D341Med (cell line): ENCODE results near the gene CPTP.

Experiments
- DNase-seq: peaks from one replicate; pipeline ENCODE4 v3.0.0; 2012; ENCODE audit warnings: low spot score

The CPTP gene

GRCh38 chr1:1351511-1352427 lies 27.2 kb downstream of the CPTP start:
- DNase-seq: no peak

DNA sequence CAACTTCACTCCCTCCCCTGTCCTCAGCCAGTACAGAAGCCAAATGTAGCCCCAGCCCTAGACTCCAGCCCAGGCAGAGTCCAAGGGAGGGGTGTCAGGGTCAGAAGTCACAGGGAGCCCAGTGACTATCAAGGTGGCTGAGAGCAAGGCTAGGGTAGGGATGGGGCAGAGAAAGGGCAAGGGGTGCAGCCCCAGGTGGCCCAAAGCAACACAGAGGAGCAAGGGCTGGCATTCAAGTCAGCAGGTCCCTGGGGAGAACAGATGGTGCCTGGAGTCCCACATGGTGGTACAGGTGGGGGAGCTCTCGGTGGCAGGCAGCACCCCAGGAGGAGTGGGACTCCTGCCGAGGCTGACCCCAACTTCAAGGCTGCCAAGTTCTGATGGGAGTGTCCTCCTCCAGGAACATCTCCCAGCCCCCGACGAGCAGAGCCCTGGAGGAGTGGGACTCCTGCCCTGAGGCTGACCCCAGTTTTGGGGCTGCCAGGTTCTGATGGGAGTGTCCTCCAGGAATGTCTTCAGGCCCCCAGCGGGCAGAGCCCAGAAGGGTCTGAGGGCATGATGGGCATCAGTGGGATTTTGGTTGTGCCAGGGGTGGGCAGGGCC lies 28.3 kb downstream of the CPTP start:
- DNase-seq: no peak

DNA sequence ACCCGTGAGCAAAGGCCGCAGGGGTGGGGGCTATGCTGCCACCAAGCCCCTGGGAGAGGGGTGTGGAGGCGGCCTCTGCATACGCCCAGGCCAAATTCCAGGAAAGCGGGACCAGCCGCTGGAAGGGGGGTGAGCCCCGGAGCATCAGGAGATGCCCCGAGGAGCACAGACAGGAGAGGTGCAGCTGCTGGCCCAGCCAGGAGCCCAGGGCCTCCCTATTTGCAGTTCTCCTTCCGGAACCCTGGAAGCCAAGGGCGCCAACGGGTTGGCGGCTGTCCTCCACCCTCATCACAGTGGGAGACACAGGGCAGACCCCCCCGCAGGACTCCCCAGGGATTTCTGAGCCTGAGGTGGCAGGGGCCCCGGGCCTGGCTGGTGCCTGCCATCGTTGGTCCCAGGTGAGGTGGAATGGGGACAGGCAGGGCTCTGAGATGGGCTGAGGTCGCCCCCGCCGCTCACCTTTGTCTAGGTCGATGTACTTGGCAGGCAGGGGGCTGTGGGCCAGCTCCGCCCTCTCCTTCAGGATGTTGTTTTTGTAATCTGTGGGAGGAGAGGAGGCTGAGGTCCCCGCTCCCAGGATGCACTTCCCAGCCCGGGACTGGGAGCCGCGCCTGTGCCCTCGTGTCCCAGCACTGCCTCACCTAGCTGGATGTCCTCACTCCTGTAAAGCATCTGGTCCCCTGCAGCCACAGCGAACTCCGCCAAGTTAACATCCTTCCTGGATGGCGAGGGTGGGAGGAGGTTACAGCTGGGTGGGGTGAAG lies 29.0 kb downstream of the CPTP start:
- DNase-seq: no peak

DNA sequence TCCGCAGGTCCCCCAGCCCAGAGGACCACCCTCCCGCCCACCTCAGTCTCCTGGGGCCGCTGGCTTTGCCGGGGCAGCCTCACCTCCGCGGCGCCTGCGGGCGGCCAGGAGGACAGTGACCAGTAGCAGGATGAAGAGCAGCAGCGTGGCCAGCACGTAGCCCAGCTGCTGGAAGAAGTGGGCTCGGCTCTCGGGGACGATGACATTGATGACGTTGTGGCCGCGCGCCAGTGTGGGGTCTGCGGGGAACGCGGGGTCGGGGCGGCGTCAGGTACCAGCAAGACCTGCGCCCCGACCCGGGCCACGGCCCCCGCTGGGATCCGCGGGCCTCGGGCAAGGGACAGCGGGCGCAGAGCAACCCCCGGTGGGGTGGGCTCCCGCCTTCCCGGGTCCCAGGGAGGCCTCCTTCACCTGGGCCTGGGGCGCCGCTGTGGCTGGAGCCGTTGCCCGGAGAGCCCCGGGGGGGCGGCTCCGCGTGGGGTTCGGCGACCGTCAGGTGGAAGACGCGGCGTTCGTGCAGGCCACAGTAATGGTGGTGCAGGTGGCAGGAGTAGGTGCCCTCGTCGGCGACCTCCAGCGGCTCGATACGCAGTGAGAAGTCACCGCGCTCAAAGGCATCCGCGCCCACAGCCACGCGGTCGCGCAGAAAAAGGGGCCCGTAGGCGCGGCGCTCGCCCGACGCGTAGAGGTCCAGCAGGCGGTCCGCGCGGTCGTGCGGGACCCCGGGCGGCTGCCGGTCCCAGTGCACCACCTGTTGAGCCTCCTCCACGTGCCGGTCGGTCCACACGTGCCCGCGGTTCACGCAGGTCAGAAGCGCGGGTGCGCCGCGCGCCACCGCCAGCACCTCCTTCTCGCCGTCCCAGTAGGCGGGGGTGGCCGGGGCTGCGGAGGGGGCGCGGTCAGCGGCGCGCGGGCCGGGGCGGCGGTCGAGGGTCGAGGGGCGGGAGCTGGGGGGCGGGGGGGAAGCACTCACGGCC lies 30.0 kb downstream of the CPTP start:
- no peak for DNase-seq

DNA sequence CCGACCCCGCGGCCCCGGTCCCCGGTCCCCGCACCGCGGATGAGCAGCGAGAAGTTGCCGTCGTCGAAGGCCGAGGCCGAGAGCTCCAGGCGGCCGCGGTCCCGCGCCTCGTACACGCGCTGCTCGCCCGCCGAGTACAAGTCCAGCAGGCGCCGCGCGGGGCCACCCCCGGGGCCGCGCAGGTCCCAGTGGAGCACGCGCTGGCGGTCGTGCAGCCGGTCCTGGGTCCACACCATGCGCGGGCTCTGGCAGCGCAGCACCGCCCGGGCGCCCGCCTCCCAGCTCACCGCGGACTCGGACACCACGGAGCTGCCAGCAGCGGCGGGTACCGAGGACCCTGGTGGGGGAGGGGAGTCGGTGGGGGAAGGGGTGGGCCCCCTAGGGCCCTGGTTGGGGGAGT lies 30.8 kb downstream of the CPTP start:
- peak; percentile 72 for DNase-seq

- DNase-seq: no peak
Observed at GRCh38 chr1:1356166-1356795, 31.7 kb downstream of the CPTP start.

- no peak for DNase-seq
Observed at GRCh38 chr1:1356796-1357401, 32.3 kb downstream of the CPTP start.

GRCh38 chr1:1357871-1358432 lies 33.4 kb downstream of the CPTP start:
- DNase-seq: no peak

GRCh38 chr1:1358433-1359271 lies 34.0 kb downstream of the CPTP start, which contains the start of gene MXRA8:
Gene MXRA8 (minus strand): TSS chr1:1358555. CDS start chr1:1358504, 51 bp downstream.
- DNase-seq: no peak

- no peak for DNase-seq
Observed at GRCh38 chr1:1359308-1359663, 34.7 kb downstream of the CPTP start.

DNA sequence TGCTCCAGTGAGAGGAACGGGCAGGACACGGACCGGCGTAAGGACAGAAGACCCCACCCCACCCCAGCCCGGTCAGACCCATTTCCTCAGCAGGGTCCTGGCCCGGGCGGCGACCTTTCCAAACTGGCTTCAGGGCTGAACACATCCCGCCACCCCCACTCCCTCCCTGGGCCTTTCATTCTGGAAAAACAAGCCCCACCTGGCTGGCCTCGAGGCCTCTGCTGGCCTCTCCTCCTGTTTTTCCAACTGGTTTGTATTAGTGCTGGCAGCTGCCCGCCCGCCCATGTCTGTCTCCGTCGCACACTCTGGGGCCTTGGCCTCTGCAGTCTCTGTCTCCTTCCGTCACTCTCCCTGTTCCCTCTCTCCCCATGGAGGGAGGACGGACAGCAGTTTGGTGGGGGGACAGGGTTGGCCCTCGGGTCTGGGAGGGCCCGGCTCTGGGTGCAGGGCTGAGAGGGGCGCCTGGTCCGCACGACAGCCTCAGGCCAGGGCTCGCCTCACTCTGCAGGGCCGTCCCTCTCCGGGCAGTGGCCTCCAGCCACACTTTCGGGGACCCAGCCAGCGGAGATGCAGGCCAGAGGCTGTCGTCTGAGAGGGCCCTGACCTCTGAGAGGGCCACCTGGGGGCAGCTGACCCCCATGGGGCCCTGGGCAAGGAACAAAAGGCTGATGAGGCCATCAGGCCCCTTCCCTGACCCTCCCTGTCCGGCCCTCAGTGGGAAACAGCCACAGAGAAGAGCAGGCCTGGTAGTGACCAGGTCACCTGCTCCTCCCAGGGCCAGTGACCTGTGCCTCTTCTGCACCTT lies 35.3 kb downstream of the CPTP start:
- DNase-seq: no peak

- DNase-seq: no peak
Observed at GRCh38 chr1:1360506-1361169, 36.0 kb downstream of the CPTP start.

DNA sequence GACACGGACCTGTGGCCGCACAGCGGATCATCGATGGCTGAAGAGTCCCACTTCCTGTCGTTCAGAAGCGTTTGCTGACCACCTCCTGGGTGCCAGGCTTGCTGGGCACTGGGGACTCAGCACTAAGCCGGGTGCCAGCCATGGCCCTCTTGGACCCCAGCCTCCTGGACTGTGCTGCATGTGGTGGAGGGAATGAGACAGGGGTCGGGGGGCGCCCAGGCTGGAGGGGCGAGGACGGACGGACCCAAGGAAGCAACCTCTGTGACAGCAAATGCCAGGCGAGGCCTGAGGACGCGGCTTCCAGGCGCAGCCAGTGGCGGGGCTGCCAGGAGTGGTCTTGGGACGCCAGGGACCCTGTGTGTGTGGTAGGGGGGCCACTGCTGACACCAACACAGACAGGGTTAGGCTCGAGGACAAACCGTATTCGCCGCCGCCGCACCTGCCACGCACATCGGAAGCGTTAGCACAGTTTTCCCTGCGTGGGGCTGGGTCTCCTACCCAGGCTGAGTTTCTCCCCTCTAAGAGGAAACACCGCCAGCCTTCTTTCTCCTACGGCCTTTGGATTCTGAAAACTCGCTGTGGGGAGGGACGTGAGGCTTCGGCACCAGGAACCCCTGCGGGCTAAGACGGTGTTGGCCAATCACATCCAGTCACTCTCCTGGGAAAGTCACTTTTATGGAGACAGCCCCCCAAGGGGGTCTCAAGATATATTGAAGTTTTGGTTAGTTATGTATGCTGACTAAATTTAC lies 36.8 kb downstream of the CPTP start:
- no peak for DNase-seq

GRCh38 chr1:1361982-1362423 lies 37.4 kb downstream of the CPTP start:
- DNase-seq: no peak

GRCh38 chr1:1364266-1364665 lies 39.7 kb downstream of the CPTP start:
- no peak for DNase-seq

DNA sequence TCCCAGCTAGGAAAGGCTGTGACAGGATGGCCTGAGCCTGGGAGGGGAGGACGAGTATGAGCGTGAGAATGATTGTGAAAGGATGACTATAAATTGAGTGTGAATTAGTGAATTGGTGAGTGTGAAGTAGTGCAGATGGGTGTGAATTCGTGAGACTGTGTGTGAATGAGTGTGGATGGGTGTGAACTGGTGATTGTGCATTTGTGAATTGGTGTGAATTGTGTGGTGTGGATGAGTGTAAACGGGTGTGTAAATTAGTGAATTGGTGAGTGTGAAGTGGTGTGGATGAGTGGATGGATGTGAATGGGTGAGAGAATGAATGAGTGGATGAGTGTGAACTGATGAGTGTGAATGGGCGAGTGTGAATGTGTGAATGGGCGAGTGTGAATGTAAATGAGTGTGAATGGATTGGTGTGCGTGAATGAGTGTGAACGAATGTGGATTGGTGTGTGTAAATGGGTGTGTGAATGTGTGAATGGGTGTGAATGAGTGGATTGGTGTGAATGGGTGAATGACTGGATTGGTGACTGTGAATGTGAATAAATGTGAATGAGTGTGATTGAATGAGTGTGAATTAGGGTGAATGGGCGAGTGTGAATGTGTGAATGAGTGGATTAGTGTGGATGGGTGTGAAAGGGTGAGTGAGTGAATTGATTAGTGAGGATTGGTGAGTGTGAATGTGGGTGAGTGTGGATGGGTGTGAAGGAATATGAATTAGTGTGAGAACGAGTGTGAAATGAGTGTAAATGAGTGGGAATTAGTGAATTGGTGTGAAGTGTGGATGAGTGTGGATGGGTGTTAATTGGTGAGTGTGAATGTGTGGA lies 41.5 kb downstream of the CPTP start:
- no peak for DNase-seq
